H1 (cell line): Measurements from ENCODE around the gene UCKL1. TPM values are rescaled to one million over a fixed set of nuclear protein-coding genes. Genes with fewer than 3 reads are reported as not detected.

ENCODE experiments used
- BRCA1 ChIP-seq: IDR thresholded peaks from 2 replicates; pipeline ENCODE4 v1.6.1; 2012; ENCODE audit warnings: low read depth, low read length, improper control_type of control experiment
- CREB1 ChIP-seq: IDR thresholded peaks from 2 replicates; pipeline ENCODE4 v1.6.1; 2012; ENCODE audit warnings: inconsistent platforms
- GTF2F1 ChIP-seq: IDR thresholded peaks from 2 replicates; pipeline ENCODE4 v1.6.1; 2012; ENCODE audit warnings: low read depth, low read length, improper control_type of control experiment, borderline replicate concordance
- polyA plus RNA-seq, 7 experiments: library from polyadenylated mRNA; depleted of rRNA in 3 of 7; stranded (reverse) in 5 of 7; unstranded in 2 of 7; fragments of >200 nt in 5 of 7; fragments of 200-250 nt in 2 of 7; gene quantifications; 1 replicate in 5 of 7; 2 replicates in 1 of 7; 4 replicates in 1 of 7; pipeline versions ENCODE4 v1.2.1 to v1.2.3, GENCODE V29; 2011 to 2013; ENCODE audit warnings: missing spikeins in 2 of 7, mixed read lengths in 2 of 7
- total RNA-seq: library from RNA; stranded (reverse); fragmentation: NEBNext Ultra II Directional; extraction: Animal tissue kit (Norgen Biotek cat#: 25700); gene quantifications from 2 replicates; pipeline ENCODE4 v1.2.1, GENCODE V29; 2021

UCKL1 gene
- total and polyA plus RNA-seq, 2 of the 8 experiments (the other 6 are each of a cell fraction or from before 2014, with no cell fraction given): 36.5 to 91.2 TPM

DNA sequence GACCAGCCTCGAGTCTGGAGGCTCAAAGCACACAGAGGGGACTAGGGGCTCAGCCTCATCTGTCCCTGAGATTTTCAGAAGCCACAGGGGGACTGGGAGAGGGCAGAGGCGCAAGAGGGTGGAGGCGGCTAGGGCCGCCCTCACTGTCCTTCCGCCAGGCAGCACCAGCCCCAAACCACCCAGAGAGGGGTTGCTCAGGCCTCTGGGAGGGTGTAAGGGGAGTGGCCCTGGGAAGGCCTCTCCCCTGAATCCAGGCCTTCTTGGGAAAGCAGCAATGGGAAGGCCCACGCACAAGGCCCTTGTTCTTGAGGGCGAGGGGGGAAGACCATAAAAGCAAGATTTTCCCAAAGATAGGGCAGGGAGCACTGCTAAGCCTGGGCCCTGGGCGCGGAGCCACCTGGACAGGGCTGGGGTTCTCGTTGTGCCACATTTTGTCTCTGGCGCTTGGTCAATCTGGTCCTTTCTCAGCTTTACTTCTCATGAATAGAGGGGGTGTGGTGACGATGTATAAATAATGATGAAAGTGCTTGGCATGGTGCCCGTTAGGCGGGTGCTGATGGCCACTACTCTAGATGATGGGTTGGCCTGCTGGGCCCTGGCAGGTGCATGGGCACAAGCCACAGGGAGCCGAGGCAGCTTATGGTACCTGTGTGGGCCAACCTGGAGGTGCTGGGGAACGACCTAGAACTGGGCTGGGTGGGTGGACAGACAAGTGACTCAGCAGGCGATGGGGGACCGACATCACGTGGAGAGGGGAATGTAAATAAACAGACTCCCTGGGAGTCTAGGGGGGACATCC, 18.4 kb upstream of the UCKL1 start (continued):
- TF ChIP-seq CREB1 (no peak), BRCA1 (no peak), GTF2F1 (no peak)
